IMR-90 (cell line): Measurements from ENCODE around the gene PELO. TPM values are rescaled to one million over a fixed set of nuclear protein-coding genes. Genes with fewer than 3 reads are reported as not detected.

Experiments
- polyA plus RNA-seq, 3 experiments: library from polyadenylated mRNA; depleted of rRNA; stranded (reverse); fragments of >200 nt; gene quantifications; 2 replicates each; pipeline ENCODE4 v1.2.3, GENCODE V29; 2012; ENCODE audit warnings: low replicate concordance in 1 of 3
- total RNA-seq: library from RNA; depleted of rRNA; stranded (reverse); fragments of >200 nt; gene quantifications from 2 replicates; pipeline ENCODE4 v1.2.3, GENCODE V29; 2012; rRNA removed

The PELO gene
- total and polyA plus RNA-seq, 2 of the 4 experiments (the other 2 are of a cell fraction), result 42.4 to 48.9 TPM

Other genes with a start within 250 kb of the PELO start
- gene ITGA1, start within 50 bp of the PELO start, total RNA-seq, result 74.4 and 95.2 TPM in 2 replicates
- 17.5 and 22.3 TPM in 2 replicates for gene ITGA1, start within 50 bp of the PELO start, polyA plus RNA-seq (2012; rRNA removed)
- 83.6 and 93.4 TPM in 2 replicates for gene ITGA2, start 201.4 kb downstream of the PELO start, total RNA-seq
- 20.4 and 23.3 TPM in 2 replicates for gene ITGA2, start 201.4 kb downstream of the PELO start, polyA plus RNA-seq (2012; rRNA removed)